H1 (cell line): ENCODE results near the gene RHOBTB1. TPM values are rescaled to one million over a fixed set of nuclear protein-coding genes. Genes with fewer than 3 reads are reported as not detected.

Experiments used
- CTCF ChIA-PET: fragments of 300-600 bp; sonication (Branson Sonifier 250); formaldehyde crosslinking; loops from one replicate; lab custom pipeline; 2021; ENCODE audit not compliant: partially characterized antibody; lab: Charles Lee
- POLR2A ChIA-PET: fragments of 300-600 bp; sonication (Branson Sonifier 250); formaldehyde crosslinking; loops from one replicate; lab custom pipeline; 2021; ENCODE audit warnings: inconsistent platforms; ENCODE audit not compliant: partially characterized antibody; lab: Charles Lee
- DNase-seq, 2 experiments: peaks; one replicate each; pipeline versions ENCODE4 v3.0.0 to v3.0.0-alpha.2; 2010 to 2022; ENCODE audit warnings: low spot score in 2 of 2, low read depth in 1 of 2, mixed read lengths in 1 of 2
- FAIRE-seq: peaks from 2 replicates; lab custom pipeline; 2011; peaks lifted over from hg19 to GRCh38; lab: Jason Lieb, UNC
- H2AFZ ChIP-seq: 2 replicates; pipeline ENCODE4 v1.8.1; 2012; ENCODE audit warnings: low read length, inconsistent platforms
- H2AK5ac ChIP-seq: 2 replicates; pipeline ENCODE4 v1.6.1; 2013; ENCODE audit warnings: low read depth, low read length
- H2BK120ac ChIP-seq: replicated peaks from 2 replicates; pipeline ENCODE3; 2013; ENCODE audit warnings: low read depth, low read length, inconsistent platforms
- H2BK12ac ChIP-seq: 2 replicates; pipeline ENCODE4 v1.6.1; 2013; ENCODE audit warnings: low read depth, low read length
- H2BK15ac ChIP-seq: 2 replicates; pipeline ENCODE4 v1.6.1; 2013; ENCODE audit warnings: low read length
- H2BK20ac ChIP-seq: 2 replicates; pipeline ENCODE4 v1.6.1; 2013; ENCODE audit warnings: low read length
- H2BK5ac ChIP-seq: 2 replicates; pipeline ENCODE4 v1.6.1; 2013; ENCODE audit warnings: low read depth, low read length
- H3K14ac ChIP-seq: 2 replicates; pipeline ENCODE4 v1.6.1; 2013; ENCODE audit warnings: inconsistent platforms; ENCODE audit not compliant: insufficient read length
- H3K18ac ChIP-seq: 2 replicates; pipeline ENCODE4 v1.6.1; 2013; ENCODE audit warnings: low read length; ENCODE audit errors: extremely low read depth
- H3K23ac ChIP-seq: 2 replicates; pipeline ENCODE4 v1.6.1; 2013; ENCODE audit warnings: inconsistent platforms; ENCODE audit not compliant: insufficient read length
- H3K23me2 ChIP-seq: 2 replicates; pipeline ENCODE4 v1.6.1; 2013; ENCODE audit warnings: low read depth, low read length
- H3K27ac ChIP-seq: 2 replicates; pipeline ENCODE4 v1.6.1; 2011; ENCODE audit warnings: low read depth, low read length, inconsistent platforms
- H3K27me3 ChIP-seq, 4 experiments: replicated peaks in 1 of 4; 1 replicate in 1 of 4; 2 replicates in 3 of 4; pipeline versions ENCODE4 v1.6.1 to v1.8.1; 2011 to 2013; ENCODE audit warnings: low read length in 3 of 4, mild to moderate bottlenecking in 3 of 4, inconsistent platforms in 2 of 4, mixed read lengths in 2 of 4, moderate library complexity in 1 of 4; ENCODE audit not compliant: control insufficient read depth in 3 of 4, insufficient read depth in 3 of 4; ENCODE audit errors: extremely low read depth in 1 of 4
- H3K36me3 ChIP-seq, 4 experiments: 2 replicates each; pipeline versions ENCODE4 v1.6.1 to v1.8.1; 2011 to 2013; ENCODE audit warnings: mild to moderate bottlenecking in 4 of 4, low read length in 3 of 4, moderate library complexity in 2 of 4, control low read depth in 1 of 4, inconsistent platforms in 1 of 4; ENCODE audit not compliant: insufficient read depth in 4 of 4, control insufficient read depth in 2 of 4
- H3K4ac ChIP-seq: replicated peaks from 2 replicates; pipeline ENCODE3; 2013; ENCODE audit warnings: low read length, low read depth, mixed read lengths, inconsistent platforms; ENCODE audit not compliant: insufficient read length
- H3K4me1 ChIP-seq, 4 experiments: replicated peaks in 1 of 4; 1 replicate in 1 of 4; 2 replicates in 3 of 4; pipeline versions ENCODE4 v1.6.1 to v1.8.1; 2011 to 2013; ENCODE audit warnings: low read length in 3 of 4, inconsistent platforms in 2 of 4, mixed read lengths in 1 of 4; ENCODE audit not compliant: insufficient read depth in 4 of 4, control insufficient read depth in 3 of 4
- H3K4me2 ChIP-seq, 2 experiments: 2 replicates each; pipeline versions ENCODE4 v1.6.1 to v1.8.1; 2011 to 2013; ENCODE audit warnings: low read depth in 2 of 2, low read length in 2 of 2, control low read depth in 1 of 2, inconsistent platforms in 1 of 2, mild to moderate bottlenecking in 1 of 2; ENCODE audit not compliant: insufficient read depth in 1 of 2
- H3K4me3 ChIP-seq, 4 experiments: fragments of 200-600, 300-600 bp in 1 of 4; sonication (generic), shearing (Covaris generic), sonication (Bioruptor Twin) in 1 of 4; 2 replicates each; pipeline versions ENCODE4 v1.5.1 to v1.8.1; 2011 to 2016; ENCODE audit warnings: low read length in 4 of 4, low read depth in 3 of 4, control low read depth in 2 of 4, inconsistent platforms in 2 of 4, mild to moderate bottlenecking in 2 of 4, mixed read lengths in 1 of 4, moderate library complexity in 1 of 4; ENCODE audit not compliant: insufficient read depth in 2 of 4; ENCODE audit errors: extremely low read depth in 1 of 4
- H3K56ac ChIP-seq: replicated peaks from 2 replicates; pipeline ENCODE3; 2013; ENCODE audit warnings: low read depth, mild to moderate bottlenecking, mixed read lengths, low read length, inconsistent platforms; ENCODE audit not compliant: insufficient read length
- H3K79me1 ChIP-seq: 2 replicates; pipeline ENCODE4 v1.6.1; 2013; ENCODE audit warnings: low read depth, low read length, control low read depth
- H3K79me2 ChIP-seq, 2 experiments: 2 replicates each; pipeline versions ENCODE4 v1.6.1 to v1.8.1; 2012 to 2013; ENCODE audit warnings: low read length in 2 of 2, mild to moderate bottlenecking in 2 of 2, inconsistent platforms in 1 of 2; ENCODE audit not compliant: insufficient read depth in 2 of 2, control insufficient read depth in 1 of 2
- H3K9ac ChIP-seq, 4 experiments: replicated peaks in 1 of 4; 1 replicate in 1 of 4; 2 replicates in 3 of 4; pipeline versions ENCODE4 v1.6.1 to v1.8.1; 2011 to 2013; ENCODE audit warnings: low read depth in 3 of 4, low read length in 3 of 4, control low read depth in 2 of 4, mild to moderate bottlenecking in 2 of 4, moderate library complexity in 2 of 4, inconsistent platforms in 1 of 4; ENCODE audit errors: extremely low read depth in 1 of 4
- H3K9me3 ChIP-seq, 2 experiments: 2 replicates each; pipeline versions ENCODE4 v1.6.1 to v1.8.1; 2012 to 2013; ENCODE audit warnings: mild to moderate bottlenecking in 2 of 2, moderate library complexity in 2 of 2, control low read depth in 1 of 2, inconsistent platforms in 1 of 2, low read depth in 1 of 2, low read length in 1 of 2, mixed read lengths in 1 of 2; ENCODE audit not compliant: insufficient read depth in 2 of 2
- H4K20me1 ChIP-seq, 2 experiments: replicated peaks in 1 of 2; 2 replicates each; pipeline versions ENCODE3 to v1.8.1; 2011 to 2013; ENCODE audit warnings: inconsistent platforms in 2 of 2, low read length in 2 of 2, mild to moderate bottlenecking in 1 of 2; ENCODE audit not compliant: insufficient read depth in 2 of 2, control insufficient read depth in 1 of 2
- H4K5ac ChIP-seq: 2 replicates; pipeline ENCODE4 v1.6.1; 2013; ENCODE audit warnings: low read length, low read depth, mixed read lengths, inconsistent platforms; ENCODE audit not compliant: insufficient read length
- H4K8ac ChIP-seq: 2 replicates; pipeline ENCODE4 v1.8.0; 2013; ENCODE audit warnings: mild to moderate bottlenecking, moderate library complexity, low read length, inconsistent platforms; ENCODE audit not compliant: insufficient read depth; ENCODE audit errors: extremely low read depth
- H4K91ac ChIP-seq: replicated peaks from 2 replicates; pipeline ENCODE3; 2013; ENCODE audit warnings: low read length, mixed read lengths, inconsistent platforms; ENCODE audit not compliant: insufficient read length
- BRCA1 ChIP-seq: IDR thresholded peaks from 2 replicates; pipeline ENCODE4 v1.6.1; 2012; ENCODE audit warnings: low read depth, low read length, improper control_type of control experiment
- CBX8 ChIP-seq: fragments of 300-800, 300-1000 bp; sonication (generic); IDR thresholded peaks from 2 replicates; pipeline ENCODE4 v1.7.1; 2016; ENCODE audit warnings: low read depth, low read length, borderline replicate concordance
- CEBPB ChIP-seq: IDR thresholded peaks from 2 replicates; pipeline ENCODE4 v1.6.1; 2012; ENCODE audit warnings: low read depth, low read length
- CREB1 ChIP-seq: IDR thresholded peaks from 2 replicates; pipeline ENCODE4 v1.6.1; 2012; ENCODE audit warnings: inconsistent platforms
- EP300 ChIP-seq, 2 experiments: IDR thresholded peaks; 1 replicate in 1 of 2; 2 replicates in 1 of 2; pipeline ENCODE4 v1.6.1; 2011 to 2012; ENCODE audit warnings: low read depth in 2 of 2, low read length in 2 of 2, mild to moderate bottlenecking in 2 of 2, borderline replicate concordance in 1 of 2, inconsistent platforms in 1 of 2, moderate library complexity in 1 of 2
- JUN ChIP-seq: IDR thresholded peaks from 2 replicates; pipeline ENCODE4 v1.6.1; 2011; ENCODE audit warnings: low read depth, mild to moderate bottlenecking, improper control_type of control experiment, low read length
- PHF8 ChIP-seq: fragments of 200-600 bp; sonication (generic); conservative IDR thresholded peaks from 2 replicates; pipeline ENCODE4 v1.7.1; 2012; ENCODE audit warnings: low read depth, mild to moderate bottlenecking, inconsistent platforms, low read length, moderate library complexity
- SP4 ChIP-seq: IDR thresholded peaks from 2 replicates; pipeline ENCODE4 v1.6.1; 2012; ENCODE audit warnings: low read length, inconsistent platforms
- YY1 ChIP-seq: IDR thresholded peaks from 2 replicates; pipeline ENCODE4 v1.6.1; 2011; ENCODE audit warnings: low read depth, mild to moderate bottlenecking, low read length
- polyA plus RNA-seq, 7 experiments: library from polyadenylated mRNA; depleted of rRNA in 3 of 7; stranded (reverse) in 5 of 7; unstranded in 2 of 7; fragments of >200 nt in 5 of 7; fragments of 200-250 nt in 2 of 7; gene quantifications; 1 replicate in 5 of 7; 2 replicates in 1 of 7; 4 replicates in 1 of 7; pipeline versions ENCODE4 v1.2.1 to v1.2.3, GENCODE V29; 2011 to 2013; ENCODE audit warnings: missing spikeins in 2 of 7, mixed read lengths in 2 of 7
- total RNA-seq: library from RNA; stranded (reverse); fragmentation: NEBNext Ultra II Directional; extraction: Animal tissue kit (Norgen Biotek cat#: 25700); gene quantifications from 2 replicates; pipeline ENCODE4 v1.2.1, GENCODE V29; 2021

RHOBTB1 gene
- total and polyA plus RNA-seq, 2 of the 8 experiments (the other 6 are each of a cell fraction or from before 2014, with no cell fraction given): 6.1 to 7.4 TPM

DNA sequence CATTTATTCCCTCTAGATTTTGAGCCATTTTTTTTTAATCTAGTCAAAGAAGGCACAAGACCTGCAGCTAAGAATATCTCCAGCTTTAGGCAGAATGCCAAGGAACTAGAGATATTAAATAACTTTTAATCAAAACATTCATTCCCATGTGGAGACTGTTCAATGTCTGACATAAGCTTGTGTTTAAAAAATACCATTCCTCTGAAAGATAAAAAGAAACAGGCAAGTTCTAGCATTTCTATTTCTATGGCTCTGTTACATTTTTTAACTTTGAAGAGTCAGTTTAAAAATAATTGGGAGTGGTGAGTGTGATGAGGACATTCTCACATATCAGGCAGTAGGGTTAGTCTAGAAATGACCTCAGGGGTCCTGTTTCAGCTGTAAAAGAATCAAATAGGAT, 48.0 kb downstream of the RHOBTB1 start:
- Histone ChIP-seq H3K4ac (no peak overlapping the region), H3K36me3 (no peaks in the 10 kb centered on the region; a peak in 1 of 8 replicates), H3K18ac (no peak overlapping the region), H2BK120ac (no peak overlapping the region), H4K8ac (no peak overlapping the region), H3K27ac (no peak overlapping the region), H3K23me2 (no peaks in the 10 kb centered on the region), H2BK5ac (no peak overlapping the region), H4K20me1 (no peaks in the 10 kb centered on the region), H3K4me3 (no peak overlapping the region), H3K4me1 (no peaks in the 10 kb centered on the region), H3K79me1 (no peaks in the 10 kb centered on the region), H4K5ac (no peak overlapping the region), H3K27me3 (peaks cover 0 to 1% (median 0%) of the 10 kb centered on the region in 4 experiments; a peak in 1 of 7 replicates), H2BK12ac (no peak overlapping the region), H2BK15ac (no peak overlapping the region), H3K56ac (no peak overlapping the region), H4K91ac (no peak overlapping the region), H3K79me2 (no peaks in the 10 kb centered on the region), H3K9me3 (no peaks in the 10 kb centered on the region), H3K14ac (no peak overlapping the region), H3K4me2 (no peak overlapping the region), H3K9ac (no peak overlapping the region), H2AK5ac (no peak overlapping the region), H3K23ac (no peak overlapping the region), H2AFZ (no peak overlapping the region), H2BK20ac (no peak overlapping the region)
- DNase-seq: no peak
- ChIA-PET POLR2A (no interaction called here), CTCF (interaction anchor here (0.7 to 2.7 kb wide), 7 partner anchors 11 to 73 kb away, joined by 3 to 10 read pairs (median 3); no protein-coding TSS in a partner anchor)
- no peak for TF ChIP-seq CEBPB
- no peak for TF ChIP-seq SP4
- no peak for TF ChIP-seq YY1
- no peak for TF ChIP-seq CREB1
- no peak for TF ChIP-seq CBX8
- no peak for TF ChIP-seq EP300 (IDR thresholded peaks at IDR 0.05; ENCODE audit: borderline replicate concordance in 1 of 2, low read depth in 2 of 2, low read length in 2 of 2)
- no peak for TF ChIP-seq PHF8
- TF ChIP-seq JUN: no peak
- no peak for TF ChIP-seq BRCA1
- no peak for FAIRE-seq
